Measurements from ENCODE around the gene UBP1.
A peak's percentile ranks its signal among the peaks of the same experiment; 100 is the strongest.
"Not testable (repeated sequence)": the region's sequence is repeated elsewhere in the genome, so short reads cannot be mapped to it uniquely, and the experiment has no call there.

Gene UBP1

GRCh38 chr3:33440328-33441224 is at the start of gene UBP1:
TSS of gene UBP1 (minus strand) at chr3:33440405. CDS start at chr3:33439848, 557 bp downstream.
- peak; percentile 100 for DNase-seq

- no peak for DNase-seq
Observed at GRCh38 chr3:33488683-33489082, 48.5 kb upstream of the UBP1 start.

GRCh38 chr3:33488246-33488645 is 48.0 kb upstream of the UBP1 start:
- DNase-seq, result no peak

- no peak for DNase-seq
Observed at GRCh38 chr3:33482111-33482521, 41.9 kb upstream of the UBP1 start.

GRCh38 chr3:33474896-33475295 is 34.7 kb upstream of the UBP1 start:
- no peak for DNase-seq

GRCh38 chr3:33473813-33474212 is 33.6 kb upstream of the UBP1 start:
- no peak for DNase-seq

- no peak for DNase-seq
Observed at GRCh38 chr3:33467786-33468185, 27.6 kb upstream of the UBP1 start.

GRCh38 chr3:33461097-33461496 is 20.9 kb upstream of the UBP1 start:
- no peak for DNase-seq

- DNase-seq, result not testable (repeated sequence)
Observed at GRCh38 chr3:33459577-33459976, 19.4 kb upstream of the UBP1 start.

- DNase-seq, result no peak
Observed at GRCh38 chr3:33458446-33458845, 18.2 kb upstream of the UBP1 start.

- DNase-seq, result no peak
Observed at GRCh38 chr3:33456756-33457155, 16.6 kb upstream of the UBP1 start.

GRCh38 chr3:33453331-33453761 is 13.1 kb upstream of the UBP1 start:
- DNase-seq, result no peak

GRCh38 chr3:33451994-33452393 is 11.8 kb upstream of the UBP1 start:
- not testable (repeated sequence) for DNase-seq

- no peak for DNase-seq
Observed at GRCh38 chr3:33447958-33448357, 7.8 kb upstream of the UBP1 start.

- DNase-seq, result peak; percentile 5
Observed at GRCh38 chr3:33447256-33447625, 7.0 kb upstream of the UBP1 start.

GRCh38 chr3:33442190-33442589 is 2.0 kb upstream of the UBP1 start:
- no peak for DNase-seq

GRCh38 chr3:33441225-33441976 is 1.2 kb upstream of the UBP1 start:
- peak; percentile 86 for DNase-seq

- peak; percentile 65 for DNase-seq
Observed at GRCh38 chr3:33439546-33440327, 468 bp downstream of the UBP1 start.

- peak; percentile 32 for DNase-seq
Observed at GRCh38 chr3:33438881-33439545, 1.2 kb downstream of the UBP1 start.

GRCh38 chr3:33438284-33438668 is 1.9 kb downstream of the UBP1 start:
- no peak for DNase-seq

GRCh38 chr3:33437556-33438283 is 2.5 kb downstream of the UBP1 start:
- DNase-seq, result peak; percentile 1

- DNase-seq, result no peak
Observed at GRCh38 chr3:33433843-33434242, 6.4 kb downstream of the UBP1 start.

Data from NCI-H2029 (cell line).